Mesenchymal stem cell (in vitro differentiated cells and primary cell): ENCODE measurements around the gene PTPRN2.
"Not testable (repeated sequence)": the region's sequence is repeated elsewhere in the genome, so short reads cannot be mapped to it uniquely, and the experiment has no call there.

Experiments
- DNase-seq: peaks from one replicate; pipeline ENCODE4 v3.0.0-alpha.2; 2013
- H2AFZ ChIP-seq: one replicate; pipeline ENCODE4 v1.6.1; 2013; ENCODE audit warnings: low read depth, mild to moderate bottlenecking, control low read depth, inconsistent platforms, low read length, moderate library complexity
- H2AK5ac ChIP-seq: 2 replicates; pipeline ENCODE4 v1.6.1; 2013; ENCODE audit warnings: low read length, moderate library complexity, mild to moderate bottlenecking, inconsistent platforms; ENCODE audit not compliant: severe bottlenecking
- H2BK120ac ChIP-seq: one replicate; pipeline ENCODE4 v1.6.1; 2013; ENCODE audit warnings: low read depth, mild to moderate bottlenecking, inconsistent platforms, low read length, moderate library complexity
- H2BK12ac ChIP-seq, 2 experiments: one replicate each; pipeline ENCODE4 v1.6.1; 2013; ENCODE audit warnings: inconsistent platforms in 2 of 2, low read length in 2 of 2, mild to moderate bottlenecking in 2 of 2, moderate library complexity in 2 of 2, control low read depth in 1 of 2
- H2BK15ac ChIP-seq: one replicate; pipeline ENCODE4 v1.6.1; 2013; ENCODE audit warnings: mild to moderate bottlenecking, low read depth, inconsistent platforms; ENCODE audit not compliant: poor library complexity, severe bottlenecking
- H2BK5ac ChIP-seq: 2 replicates; pipeline ENCODE4 v1.6.1; 2013; ENCODE audit warnings: low read depth, mild to moderate bottlenecking, low read length, control low read depth, inconsistent platforms; ENCODE audit not compliant: poor library complexity, severe bottlenecking
- H3K14ac ChIP-seq, 2 experiments: one replicate each; pipeline ENCODE4 v1.6.1; 2013; ENCODE audit warnings: inconsistent platforms in 2 of 2, low read length in 2 of 2, control low read depth in 1 of 2, mild to moderate bottlenecking in 1 of 2, moderate library complexity in 1 of 2
- H3K18ac ChIP-seq, 2 experiments: one replicate each; pipeline ENCODE4 v1.6.1; 2013; ENCODE audit warnings: inconsistent platforms in 2 of 2, low read length in 2 of 2, control low read depth in 1 of 2, low read depth in 1 of 2, mild to moderate bottlenecking in 1 of 2
- H3K23ac ChIP-seq, 2 experiments: one replicate each; pipeline ENCODE4 v1.6.1; 2013; ENCODE audit warnings: inconsistent platforms in 2 of 2, low read length in 2 of 2, mild to moderate bottlenecking in 2 of 2, moderate library complexity in 2 of 2, control low read depth in 1 of 2
- H3K27ac ChIP-seq: 2 replicates; pipeline ENCODE4 v1.5.1; 2013; ENCODE audit warnings: mild to moderate bottlenecking, moderate library complexity, low read length, control low read depth, inconsistent platforms; ENCODE audit not compliant: poor library complexity, severe bottlenecking
- H3K27me3 ChIP-seq, 2 experiments: 2 replicates each; pipeline versions ENCODE4 v1.6.1 to v1.7.0; 2013; ENCODE audit warnings: low read length in 2 of 2, mild to moderate bottlenecking in 2 of 2, moderate library complexity in 2 of 2, control low read depth in 1 of 2, inconsistent platforms in 1 of 2; ENCODE audit not compliant: control insufficient read depth in 1 of 2, insufficient read depth in 1 of 2
- H3K36me3 ChIP-seq, 2 experiments: 2 replicates each; pipeline versions ENCODE4 v1.6.1 to v1.7.0; 2013; ENCODE audit warnings: low read length in 2 of 2, control low read depth in 1 of 2, inconsistent platforms in 1 of 2, low read depth in 1 of 2, mild to moderate bottlenecking in 1 of 2; ENCODE audit not compliant: insufficient read depth in 2 of 2, control insufficient read depth in 1 of 2
- H3K4ac ChIP-seq, 2 experiments: one replicate each; pipeline ENCODE4 v1.6.1; 2013; ENCODE audit warnings: inconsistent platforms in 2 of 2, low read length in 2 of 2, mild to moderate bottlenecking in 2 of 2, moderate library complexity in 2 of 2, control low read depth in 1 of 2, low read depth in 1 of 2
- H3K4me1 ChIP-seq: 2 replicates; pipeline ENCODE4 v1.6.1; 2013; ENCODE audit warnings: low read depth, low read length, control low read depth; ENCODE audit not compliant: control insufficient read depth, insufficient read depth
- H3K4me2 ChIP-seq: 2 replicates; pipeline ENCODE4 v1.6.1; 2013; ENCODE audit warnings: low read length, mild to moderate bottlenecking, inconsistent platforms; ENCODE audit not compliant: poor library complexity, severe bottlenecking
- H3K4me3 ChIP-seq, 2 experiments: 2 replicates each; pipeline versions ENCODE4 v1.5.1 to v1.7.0; 2013; ENCODE audit warnings: low read length in 2 of 2, mild to moderate bottlenecking in 2 of 2, control low read depth in 1 of 2, low read depth in 1 of 2; ENCODE audit not compliant: insufficient read depth in 1 of 2
- H3K79me1 ChIP-seq: replicated peaks from 2 replicates; pipeline ENCODE4 v1.6.1; 2013; ENCODE audit warnings: mild to moderate bottlenecking, control low read depth, low read length, inconsistent platforms; ENCODE audit not compliant: poor library complexity, severe bottlenecking
- H3K9ac ChIP-seq: 2 replicates; pipeline ENCODE4 v1.7.0; 2013; ENCODE audit warnings: mild to moderate bottlenecking, low read length, moderate library complexity
- H3K9me3 ChIP-seq: 2 replicates; pipeline ENCODE4 v1.7.0; 2013; ENCODE audit warnings: mild to moderate bottlenecking, low read length; ENCODE audit not compliant: control insufficient read depth
- H4K8ac ChIP-seq: one replicate; pipeline ENCODE4 v1.6.1; 2013; ENCODE audit warnings: inconsistent platforms, mild to moderate bottlenecking, low read length, moderate library complexity
- H4K91ac ChIP-seq: one replicate; pipeline ENCODE4 v1.6.1; 2013; ENCODE audit warnings: mild to moderate bottlenecking, low read length, inconsistent platforms
- WGBS: methylation state at CpG from one replicate; pipeline ENCODE4 v1.1.7; 2013; ENCODE audit warnings: mixed read lengths; 5-methylcytosine and 5-hydroxymethylcytosine counted together

Gene PTPRN2

DNA sequence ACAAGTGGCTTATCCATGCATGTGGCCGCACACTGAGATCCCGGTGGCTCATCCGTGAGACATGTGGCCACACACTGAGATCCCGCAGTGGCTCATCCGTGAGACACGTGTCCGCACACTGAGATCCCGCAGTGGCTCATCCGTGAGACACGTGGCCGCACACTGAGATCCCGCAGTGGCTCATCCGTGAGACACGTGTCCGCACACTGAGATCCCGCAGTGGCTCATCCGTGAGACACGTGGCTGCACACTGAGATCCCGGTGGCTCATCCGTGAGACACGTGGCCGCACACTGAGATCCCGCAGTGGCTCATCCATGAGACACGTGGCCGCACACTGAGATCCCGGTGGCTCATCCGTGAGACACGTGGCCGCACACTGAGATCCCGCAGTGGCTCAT, 181.9 kb downstream of the PTPRN2 start:
- not testable (repeated sequence) for H4K8ac ChIP-seq
- 98% methylated on average over 30 of the region's 30 CpGs for WGBS

DNA sequence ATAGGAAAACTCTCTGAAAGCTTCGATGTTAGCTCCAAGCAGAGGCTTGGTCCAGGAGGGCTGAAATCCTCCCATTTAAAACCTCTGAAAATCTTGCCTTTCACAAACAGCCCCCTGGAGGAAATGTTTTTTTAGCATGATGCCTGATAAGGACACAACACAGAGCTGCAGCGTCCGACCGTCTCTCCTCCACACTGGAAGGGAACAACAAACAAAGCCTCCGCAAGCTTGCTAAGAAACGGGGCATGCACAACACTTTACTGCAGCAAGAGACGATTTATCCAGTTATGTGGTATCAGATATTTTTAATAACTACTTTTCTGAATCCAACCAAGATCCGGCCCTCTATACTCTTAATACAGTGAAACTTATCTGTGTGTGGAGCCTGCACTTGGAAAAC, 182.3 kb downstream of the PTPRN2 start:
- Histone ChIP-seq H3K23ac (no peak overlapping the region), H2AFZ (no peak overlapping the region), H2AK5ac (no peak overlapping the region), H3K27ac (no peak overlapping the region), H3K79me1 (no peaks in the 10 kb centered on the region), H3K27me3 (peaks cover 0 to 5% of the 10 kb centered on the region in 2 experiments), H3K4me2 (no peak overlapping the region), H3K36me3 (no peaks in the 10 kb centered on the region), H4K8ac (no peak overlapping the region), H2BK120ac (no peak overlapping the region), H2BK15ac (no peak overlapping the region), H3K4me3 (no peak overlapping the region), H3K9ac (no peak overlapping the region), H3K4ac (no peak overlapping the region), H3K18ac (no peak overlapping the region), H3K9me3 (no peaks in the 10 kb centered on the region), H4K91ac (no peak overlapping the region), H3K14ac (no peak overlapping the region), H3K4me1 (no peaks in the 10 kb centered on the region), H2BK12ac (no peak overlapping the region), H2BK5ac (no peak overlapping the region)
- 89% methylated on average over 7 of the region's 8 CpGs for WGBS
- no peak for DNase-seq

More for the DNA sequence above, 181.9 kb downstream of the PTPRN2 start:
- not testable (repeated sequence) for DNase-seq, H2AK5ac ChIP-seq, H3K18ac ChIP-seq, H3K27ac ChIP-seq, H3K36me3 ChIP-seq, H3K4me2 ChIP-seq, H3K9me3 ChIP-seq, H3K4ac ChIP-seq, H3K14ac ChIP-seq, H3K4me1 ChIP-seq, H2AFZ ChIP-seq, H3K79me1 ChIP-seq, H3K23ac ChIP-seq, H2BK15ac ChIP-seq, H3K9ac ChIP-seq, H2BK120ac ChIP-seq, H2BK5ac ChIP-seq, H2BK12ac ChIP-seq, H3K27me3 ChIP-seq, H3K4me3 ChIP-seq, H4K91ac ChIP-seq

DNA sequence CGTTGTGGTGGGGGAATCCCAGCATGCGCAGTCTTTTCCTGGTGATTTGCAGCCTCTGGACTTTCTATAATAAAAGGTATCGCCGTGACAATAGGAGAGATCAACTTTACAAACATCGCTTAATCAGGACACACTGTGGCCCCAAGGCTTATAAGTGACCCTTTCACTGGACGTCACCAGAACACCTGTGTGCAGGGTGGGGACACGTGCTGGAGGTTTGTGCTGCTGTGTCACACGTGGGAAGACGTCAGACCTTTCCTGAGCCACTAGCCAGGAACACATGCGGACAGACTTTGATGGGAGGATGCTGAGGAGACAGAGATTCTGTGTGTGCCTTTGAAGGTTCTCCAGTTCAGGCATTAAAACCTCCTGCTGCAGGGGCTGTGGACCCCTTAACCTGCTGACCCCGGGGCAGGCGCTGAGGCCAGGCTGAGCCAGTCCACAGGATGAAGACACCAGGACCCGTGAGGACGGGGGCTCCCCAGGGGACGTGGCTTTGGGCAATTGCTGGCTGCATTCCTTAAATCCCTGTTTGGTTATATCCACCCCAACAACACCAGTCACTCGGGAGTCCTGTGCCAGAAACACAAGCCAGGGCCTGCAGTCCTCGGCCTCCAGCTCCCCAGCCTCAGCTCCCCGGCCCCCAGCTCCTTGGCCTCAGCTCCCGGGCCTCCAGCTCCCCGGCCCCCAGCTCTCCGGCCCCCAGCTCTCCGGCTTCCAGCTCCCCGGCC, 183.4 kb downstream of the PTPRN2 start:
- 81% methylated on average over 21 of the region's 23 CpGs for WGBS
- Histone ChIP-seq H4K8ac (no peak overlapping the region), H3K9me3 (peaks cover under 1% of the 10 kb centered on the region), H2BK12ac (no peak overlapping the region), H2BK5ac (no peak overlapping the region), H3K27me3 (peaks cover 0 to 5% of the 10 kb centered on the region in 2 experiments), H4K91ac (no peak overlapping the region), H2AFZ (no peak overlapping the region), H3K36me3 (no peaks in the 10 kb centered on the region), H3K79me1 (no peaks in the 10 kb centered on the region), H3K27ac (no peak overlapping the region), H3K4me3 (no peak overlapping the region), H3K23ac (no peak overlapping the region), H3K18ac (no peak overlapping the region), H3K4me1 (no peaks in the 10 kb centered on the region), H3K14ac (no peak overlapping the region), H2BK120ac (no peak overlapping the region), H3K9ac (no peak overlapping the region), H3K4me2 (no peak overlapping the region), H2AK5ac (no peak overlapping the region), H2BK15ac (no peak overlapping the region), H3K4ac (no peak overlapping the region)
- DNase-seq: no peak

DNA sequence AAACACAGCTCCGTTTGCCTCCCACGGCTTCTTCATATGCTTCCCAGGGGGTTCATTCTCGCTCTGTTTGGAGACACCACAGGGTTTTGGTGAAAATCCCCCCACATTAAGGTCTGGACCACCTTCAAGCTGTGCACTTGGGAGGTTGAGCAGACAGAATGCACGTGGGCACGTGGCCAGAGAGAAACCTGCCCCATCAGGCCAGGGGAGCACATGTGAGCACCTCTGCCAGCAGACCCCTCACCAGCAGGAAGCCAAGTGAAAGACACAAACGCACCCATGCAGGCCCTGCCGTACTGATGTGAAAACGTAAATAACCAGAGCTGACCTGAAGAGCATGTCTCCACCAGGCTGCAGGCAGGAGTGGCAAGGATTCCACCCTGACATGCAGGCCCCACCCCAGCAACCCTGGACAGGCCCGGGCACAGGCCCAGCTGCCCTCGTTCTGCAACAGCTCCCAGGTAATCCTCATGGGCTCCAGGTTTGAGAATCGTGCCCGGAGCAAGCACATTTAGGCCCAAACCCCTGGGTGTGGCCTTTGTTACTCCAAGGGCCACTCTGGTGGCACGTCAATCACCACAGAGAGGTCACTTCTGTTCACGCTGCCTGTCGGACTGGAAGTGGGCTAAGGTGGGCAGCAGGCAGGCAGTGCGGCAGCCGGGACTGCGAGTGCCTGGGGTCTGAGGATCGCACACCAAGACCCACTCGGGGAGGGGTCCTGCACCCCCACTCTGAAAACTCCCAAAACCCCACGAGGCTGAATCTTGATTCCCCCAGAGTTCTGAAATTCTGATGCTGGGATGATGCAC, 184.4 kb downstream of the PTPRN2 start:
- Histone ChIP-seq H2AK5ac (no peak overlapping the region), H3K4me1 (no peaks in the 10 kb centered on the region), H3K9me3 (peaks cover 7% of the 10 kb centered on the region), H2BK15ac (no peak overlapping the region), H2BK120ac (no peak overlapping the region), H4K8ac (no peak overlapping the region), H3K4me2 (no peak overlapping the region), H2BK12ac (no peak overlapping the region), H3K4me3 (no peak overlapping the region), H3K36me3 (no peaks in the 10 kb centered on the region), H3K79me1 (no peaks in the 10 kb centered on the region), H3K27ac (no peak overlapping the region), H3K18ac (no peak overlapping the region), H3K4ac (no peak overlapping the region), H2AFZ (no peak overlapping the region), H2BK5ac (no peak overlapping the region), H3K14ac (no peak overlapping the region), H4K91ac (no peak overlapping the region), H3K23ac (no peak overlapping the region), H3K9ac (no peak overlapping the region), H3K27me3 (peaks cover 0 to 5% of the 10 kb centered on the region in 2 experiments)
- no peak for DNase-seq
- WGBS: 74% methylated on average over 18 of the region's 21 CpGs
